Suprapubic skin (tissue), 4 donors: ENCODE results near the gene DCAF4. TPM values are rescaled to one million over a fixed set of nuclear protein-coding genes. Genes with fewer than 3 reads are reported as not detected.

Experiments
- DNase-seq, 2 donors: peaks; one replicate each; pipeline ENCODE4 v3.0.0-alpha.2; 2019; ENCODE audit warnings: low spot score in 2 of 2
- H3K27ac ChIP-seq: fragments of 200-600 bp; sonication (generic); one replicate; pipeline ENCODE4 v1.5.1; 2019
- H3K27me3 ChIP-seq: fragments of 200-600 bp; sonication (generic); one replicate; pipeline ENCODE4 v1.5.1; 2019
- H3K36me3 ChIP-seq: fragments of 200-600 bp; sonication (generic); one replicate; pipeline ENCODE4 v1.5.1; 2019
- H3K4me1 ChIP-seq: fragments of 200-600 bp; sonication (generic); one replicate; pipeline ENCODE4 v1.5.1; 2019
- H3K4me3 ChIP-seq: fragments of 200-600 bp; sonication (generic); one replicate; pipeline ENCODE4 v1.5.1; 2019; ENCODE audit warnings: mild to moderate bottlenecking
- H3K9me3 ChIP-seq: fragments of 200-600 bp; sonication (generic); one replicate; pipeline ENCODE4 v1.5.1; 2019
- EP300 ChIP-seq: sonication (generic); formaldehyde crosslinking; IDR thresholded peaks from one replicate; pipeline ENCODE4 v1.6.1; 2017; ENCODE audit warnings: antibody characterized with exemption
- POLR2A ChIP-seq, 2 donors: fragments of 450-650 bp; IDR thresholded peaks; one replicate each; pipeline ENCODE4 v1.6.1; 2017; ENCODE audit warnings: antibody characterized with exemption in 2 of 2, mild to moderate bottlenecking in 2 of 2, moderate library complexity in 2 of 2
- POLR2AphosphoS5 ChIP-seq, 3 donors: sonication (generic); formaldehyde crosslinking; IDR thresholded peaks; one replicate each; pipeline ENCODE4 v1.6.1; 2017; ENCODE audit warnings: antibody characterized with exemption in 3 of 3
- WGBS: methylation state at CpG from one replicate; pipeline ENCODE4 v1.1.5; 2018; 5-methylcytosine and 5-hydroxymethylcytosine counted together
- total RNA-seq, 4 donors: library from RNA; depleted of rRNA; stranded (reverse); fragments of >200 nt; gene quantifications; one replicate each; pipeline ENCODE4 v1.1.0, GENCODE V29; 2016
- TF ChIP-seq, protein P1 (sequence below), 2 donors: fragments of 200-600 bp in 1 of 2; fragments of 450-650 bp in 1 of 2; sonication (generic) in 1 of 2; IDR thresholded peaks; one replicate each; pipeline ENCODE4 v1.5.1; 2016 to 2019; ENCODE audit warnings: antibody characterized with exemption in 2 of 2, mild to moderate bottlenecking in 1 of 2, moderate library complexity in 1 of 2

Gene DCAF4
- total RNA-seq, 4 donors from 2014 or later: 52.0 to 64.7 (median 55.3) TPM

DNA sequence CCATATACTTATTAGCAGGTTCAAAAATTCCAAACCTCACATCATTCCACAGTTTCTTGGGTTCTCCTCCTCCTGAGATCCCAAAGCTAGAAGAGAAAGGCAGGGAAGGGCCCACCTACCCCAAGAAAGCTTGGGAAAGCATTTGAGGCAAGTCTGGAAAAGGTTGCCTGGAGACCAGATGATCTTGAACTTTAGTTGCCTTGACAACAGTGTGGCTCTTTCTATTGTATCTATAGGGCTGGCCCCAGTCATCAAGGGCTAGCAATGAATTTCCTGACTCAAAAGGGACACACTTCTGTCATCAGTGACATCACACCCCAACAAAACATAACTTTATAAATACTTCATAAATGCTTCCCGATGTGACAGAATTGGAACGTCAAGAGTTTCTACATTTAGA, 60.6 kb downstream of the DCAF4 start:
- H3K27ac ChIP-seq: no peak overlapping the region
- no peak overlapping the region for H3K4me3 ChIP-seq
- no peak for DNase-seq
- H3K36me3 ChIP-seq: peaks cover 60% of the 10 kb centered on the region
- no peaks in the 10 kb centered on the region for H3K4me1 ChIP-seq
- no peaks in the 10 kb centered on the region for H3K27me3 ChIP-seq
- no peak for TF ChIP-seq POLR2A (IDR thresholded peaks at IDR 0.05)
- TF ChIP-seq, protein P1, sequence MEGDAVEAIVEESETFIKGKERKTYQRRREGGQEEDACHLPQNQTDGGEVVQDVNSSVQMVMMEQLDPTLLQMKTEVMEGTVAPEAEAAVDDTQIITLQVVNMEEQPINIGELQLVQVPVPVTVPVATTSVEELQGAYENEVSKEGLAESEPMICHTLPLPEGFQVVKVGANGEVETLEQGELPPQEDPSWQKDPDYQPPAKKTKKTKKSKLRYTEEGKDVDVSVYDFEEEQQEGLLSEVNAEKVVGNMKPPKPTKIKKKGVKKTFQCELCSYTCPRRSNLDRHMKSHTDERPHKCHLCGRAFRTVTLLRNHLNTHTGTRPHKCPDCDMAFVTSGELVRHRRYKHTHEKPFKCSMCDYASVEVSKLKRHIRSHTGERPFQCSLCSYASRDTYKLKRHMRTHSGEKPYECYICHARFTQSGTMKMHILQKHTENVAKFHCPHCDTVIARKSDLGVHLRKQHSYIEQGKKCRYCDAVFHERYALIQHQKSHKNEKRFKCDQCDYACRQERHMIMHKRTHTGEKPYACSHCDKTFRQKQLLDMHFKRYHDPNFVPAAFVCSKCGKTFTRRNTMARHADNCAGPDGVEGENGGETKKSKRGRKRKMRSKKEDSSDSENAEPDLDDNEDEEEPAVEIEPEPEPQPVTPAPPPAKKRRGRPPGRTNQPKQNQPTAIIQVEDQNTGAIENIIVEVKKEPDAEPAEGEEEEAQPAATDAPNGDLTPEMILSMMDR (IDR thresholded peaks at IDR 0.05): no peak
- no peak for TF ChIP-seq POLR2AphosphoS5 (IDR thresholded peaks at IDR 0.05)
- TF ChIP-seq EP300: no peak
- no peaks in the 10 kb centered on the region for H3K9me3 ChIP-seq
- WGBS: 90% methylated on average over 2 of the region's 2 CpGs

DNA sequence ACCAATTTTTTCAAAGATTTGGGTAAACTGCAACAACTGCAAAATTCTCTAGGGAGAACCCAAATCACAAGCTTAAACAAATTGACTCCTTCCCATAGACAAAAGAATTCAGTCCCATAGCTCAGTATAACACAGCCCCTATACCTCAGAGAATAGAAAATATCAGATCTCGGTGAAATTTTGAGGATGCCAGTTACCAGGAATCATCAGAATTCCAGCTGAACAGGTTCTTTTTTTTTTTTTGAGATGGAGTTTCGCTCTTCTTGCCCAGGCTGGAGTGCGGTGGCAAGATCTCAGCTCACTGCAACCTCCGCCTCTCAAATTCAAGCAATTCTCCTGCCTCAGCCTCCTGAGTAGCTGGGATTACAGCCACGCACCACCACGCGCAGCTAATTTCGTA, 63.9 kb downstream of the DCAF4 start:
- TF ChIP-seq, protein P1 (IDR thresholded peaks at IDR 0.05): no peak
- TF ChIP-seq POLR2AphosphoS5 (IDR thresholded peaks at IDR 0.05) (no peak), EP300 (no peak), POLR2A (IDR thresholded peaks at IDR 0.05) (no peak)
- H3K4me1 ChIP-seq: no peaks in the 10 kb centered on the region
- H3K27ac ChIP-seq: no peak overlapping the region
- DNase-seq: no peak
- H3K27me3 ChIP-seq: no peaks in the 10 kb centered on the region
- H3K9me3 ChIP-seq: no peaks in the 10 kb centered on the region
- H3K36me3 ChIP-seq: peaks cover 68% of the 10 kb centered on the region
- no peak overlapping the region for H3K4me3 ChIP-seq
- WGBS: 94% methylated on average over 8 of the region's 8 CpGs

DNA sequence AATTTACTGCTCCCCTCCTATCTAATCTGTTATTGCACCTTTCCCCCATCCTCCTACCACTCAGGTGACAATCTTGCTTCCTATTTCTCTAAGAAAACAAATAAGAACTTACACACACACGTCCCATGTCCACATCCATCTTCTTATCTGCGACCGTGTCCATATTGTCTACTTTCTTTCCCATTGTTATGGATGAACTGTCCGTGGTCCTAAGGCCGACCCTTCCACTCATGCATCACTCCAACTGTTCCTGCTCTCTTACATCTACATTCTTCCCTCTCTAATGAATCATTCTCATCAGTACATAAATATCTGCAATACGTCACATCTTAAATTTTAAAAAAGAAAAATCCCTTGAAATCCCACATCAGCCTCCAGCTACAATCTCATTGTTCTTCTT, 70.7 kb downstream of the DCAF4 start:
- Histone ChIP-seq H3K27me3 (no peaks in the 10 kb centered on the region), H3K9me3 (no peaks in the 10 kb centered on the region), H3K27ac (no peak overlapping the region), H3K4me3 (no peak overlapping the region), H3K36me3 (peaks cover 52% of the 10 kb centered on the region), H3K4me1 (no peaks in the 10 kb centered on the region)
- no peak for TF ChIP-seq EP300
- no peak for TF ChIP-seq POLR2AphosphoS5 (IDR thresholded peaks at IDR 0.05)
- WGBS: 96% methylated on average over 6 of the region's 6 CpGs
- DNase-seq: no peak

DNA sequence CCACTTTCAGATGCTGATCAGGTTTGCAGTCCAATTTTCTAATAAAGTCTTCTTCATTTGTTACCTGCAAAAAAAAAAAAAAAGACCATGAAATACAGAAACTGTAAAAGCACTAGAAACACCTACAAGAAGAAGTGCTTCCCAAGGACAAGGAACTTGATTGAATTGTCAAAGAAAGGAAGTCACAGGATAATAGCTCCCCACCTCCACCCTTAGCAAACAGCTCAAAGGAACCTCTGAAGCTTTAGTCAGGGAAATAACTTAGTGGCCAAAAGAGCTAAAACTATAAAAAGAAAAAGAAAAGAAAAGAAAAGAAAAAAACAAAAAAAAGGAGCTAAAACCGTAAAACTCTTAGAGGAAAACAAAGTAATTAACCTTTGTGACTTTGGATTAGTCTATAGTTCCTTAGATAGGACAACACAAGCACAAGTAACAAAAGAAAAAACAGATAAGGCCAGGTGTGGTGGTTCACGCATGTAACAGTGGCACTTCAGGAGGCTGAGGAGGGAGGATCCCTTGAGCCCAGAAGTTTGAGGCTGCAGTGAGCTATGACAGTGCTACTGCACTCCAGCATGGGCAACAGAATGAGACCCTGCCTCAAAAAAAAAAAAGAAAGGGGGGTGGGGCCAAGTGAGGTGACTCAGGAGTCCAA, 72.1 kb downstream of the DCAF4 start:
- no peak for DNase-seq
- Histone ChIP-seq H3K4me1 (no peaks in the 10 kb centered on the region), H3K27ac (no peak overlapping the region), H3K27me3 (no peaks in the 10 kb centered on the region), H3K4me3 (no peak overlapping the region), H3K36me3 (peaks cover 38% of the 10 kb centered on the region), H3K9me3 (no peaks in the 10 kb centered on the region)
- TF ChIP-seq POLR2AphosphoS5 (IDR thresholded peaks at IDR 0.05): no peak
- no peak for TF ChIP-seq EP300
- no peak for TF ChIP-seq POLR2A (IDR thresholded peaks at IDR 0.05)
- TF ChIP-seq, protein P1 (IDR thresholded peaks at IDR 0.05): no peak
- 94% methylated on average over 2 of the region's 2 CpGs for WGBS

GRCh38 chr14:72999316-72999715, 73.1 kb downstream of the DCAF4 start:
- TF ChIP-seq POLR2AphosphoS5 (IDR thresholded peaks at IDR 0.05) (no peak), POLR2A (IDR thresholded peaks at IDR 0.05) (no peak), EP300 (no peak)
- TF ChIP-seq, protein P1 (IDR thresholded peaks at IDR 0.05): no peak
- no peak for DNase-seq
- H3K4me3 ChIP-seq: no peak overlapping the region
- H3K9me3 ChIP-seq: no peaks in the 10 kb centered on the region
- no peaks in the 10 kb centered on the region for H3K27me3 ChIP-seq
- no peaks in the 10 kb centered on the region for H3K4me1 ChIP-seq
- H3K27ac ChIP-seq: no peak overlapping the region
- WGBS: 100% methylated on average over 4 of the region's 4 CpGs
- H3K36me3 ChIP-seq: peaks cover 33% of the 10 kb centered on the region

GRCh38 chr14:73000073-73000472, 73.8 kb downstream of the DCAF4 start:
- no peak for DNase-seq
- Histone ChIP-seq H3K4me3 (no peak overlapping the region), H3K4me1 (peaks cover 1% of the 10 kb centered on the region), H3K9me3 (no peaks in the 10 kb centered on the region), H3K27me3 (no peaks in the 10 kb centered on the region), H3K27ac (no peak overlapping the region), H3K36me3 (peaks cover 28% of the 10 kb centered on the region)
- TF ChIP-seq POLR2AphosphoS5 (IDR thresholded peaks at IDR 0.05) (no peak), POLR2A (IDR thresholded peaks at IDR 0.05) (no peak), EP300 (no peak)
- TF ChIP-seq, protein P1 (IDR thresholded peaks at IDR 0.05): no peak
- 87% methylated on average over 2 of the region's 2 CpGs for WGBS
